NT2/D1 (cell line): ENCODE results near the gene CCDC47.
"Not testable (repeated sequence)": the region's sequence is repeated elsewhere in the genome, so short reads cannot be mapped to it uniquely, and the experiment has no call there.

Experiments
- DNase-seq: peaks from one replicate; pipeline ENCODE4 v3.0.0-alpha.2; 2011; ENCODE audit warnings: low read depth, low spot score
- H3K27me3 ChIP-seq: 2 replicates; pipeline ENCODE4 v1.6.0; 2011; ENCODE audit warnings: mild to moderate bottlenecking; ENCODE audit not compliant: insufficient read length, insufficient read depth
- H3K36me3 ChIP-seq: 2 replicates; pipeline ENCODE4 v1.6.1; 2011; ENCODE audit warnings: mild to moderate bottlenecking, low read length, mixed read lengths; ENCODE audit not compliant: insufficient read depth, insufficient read length
- H3K4me1 ChIP-seq: 2 replicates; pipeline ENCODE4 v1.5.1; 2011; ENCODE audit not compliant: insufficient read depth, insufficient read length
- H3K4me3 ChIP-seq: 2 replicates; pipeline ENCODE4 v1.5.1; 2011; ENCODE audit warnings: low read depth; ENCODE audit not compliant: insufficient read length
- H3K9ac ChIP-seq: 2 replicates; pipeline ENCODE4 v1.6.0; 2011; ENCODE audit warnings: low read depth; ENCODE audit not compliant: insufficient read length
- H3K9me3 ChIP-seq: 2 replicates; pipeline ENCODE4 v1.5.1; 2011; ENCODE audit warnings: mild to moderate bottlenecking, low read length; ENCODE audit not compliant: insufficient read depth
- SUZ12 ChIP-seq: IDR thresholded peaks from 2 replicates; pipeline ENCODE4 v1.6.1; 2011; ENCODE audit not compliant: insufficient read length, insufficient read depth; ENCODE audit errors: extremely low read depth
- YY1 ChIP-seq: IDR thresholded peaks from 2 replicates; pipeline ENCODE4 v1.6.1; 2011; ENCODE audit not compliant: insufficient read length, insufficient read depth
- ZNF274 ChIP-seq: IDR thresholded peaks from 2 replicates; pipeline ENCODE4 v1.6.1; 2011; ENCODE audit warnings: mild to moderate bottlenecking, low read depth, low read length

The CCDC47 gene

GRCh38 chr17:63751806-63752205 is 21.6 kb downstream of the CCDC47 start:
- no peaks in the 10 kb centered on the region for H3K9me3 ChIP-seq
- no peak for DNase-seq
- no peaks in the 10 kb centered on the region for H3K4me1 ChIP-seq
- TF ChIP-seq SUZ12 (no peak), YY1 (no peak), ZNF274 (no peak)
- no peak overlapping the region for H3K9ac ChIP-seq
- H3K4me3 ChIP-seq, result no peak overlapping the region
- peaks cover 84% of the 10 kb centered on the region for H3K36me3 ChIP-seq
- H3K27me3 ChIP-seq, result no peaks in the 10 kb centered on the region

- peaks cover 18% of the 10 kb centered on the region for H3K36me3 ChIP-seq
- peak; percentile 93 for DNase-seq
- TF ChIP-seq SUZ12 (no peak), YY1 (no peak), ZNF274 (no peak)
Measured at GRCh38 chr17:63741408-63742173, 31.8 kb downstream of the CCDC47 start, which contains the start of gene STRADA. STRADA (minus strand) TSS chr17:63741799; CDS start chr17:63728369, 13,430 bp downstream.

GRCh38 chr17:63741143-63741407 is 32.3 kb downstream of the CCDC47 start:
- no peak for DNase-seq
- Histone ChIP-seq H3K4me1 (no peaks in the 10 kb centered on the region), H3K9me3 (no peaks in the 10 kb centered on the region), H3K36me3 (peaks cover 13% of the 10 kb centered on the region), H3K27me3 (no peaks in the 10 kb centered on the region), H3K9ac (peak overlapping the region; percentile 97), H3K4me3 (peak overlapping the region; percentile 92)
- TF ChIP-seq SUZ12 (no peak), ZNF274 (no peak), YY1 (no peak)

More at GRCh38 chr17:63741408-63742173, 31.8 kb downstream of the CCDC47 start, which contains the start of gene STRADA:
- Histone ChIP-seq H3K27me3 (no peaks in the 10 kb centered on the region), H3K9ac (peak within 1 kb of the TSS; percentile 97), H3K4me1 (no peaks in the 10 kb centered on the region), H3K4me3 (peak within 1 kb of the TSS; percentile 92), H3K9me3 (no peaks in the 10 kb centered on the region)

- no peak for TF ChIP-seq YY1
- TF ChIP-seq SUZ12, result no peak
- no peak for TF ChIP-seq ZNF274
- no peaks in the 10 kb centered on the region for H3K4me1 ChIP-seq
- peak overlapping the region; percentile 92 for H3K4me3 ChIP-seq
- H3K36me3 ChIP-seq, result peaks cover 10% of the 10 kb centered on the region
- DNase-seq, result no peak
- peak overlapping the region; percentile 97 for H3K9ac ChIP-seq
- no peaks in the 10 kb centered on the region for H3K9me3 ChIP-seq
- no peaks in the 10 kb centered on the region for H3K27me3 ChIP-seq
Measured at GRCh38 chr17:63740464-63741142, 32.8 kb downstream of the CCDC47 start.

- peaks cover 9% of the 10 kb centered on the region for H3K36me3 ChIP-seq
- no peaks in the 10 kb centered on the region for H3K9me3 ChIP-seq
- H3K4me3 ChIP-seq, result no peak overlapping the region
- no peak overlapping the region for H3K9ac ChIP-seq
- H3K27me3 ChIP-seq, result no peaks in the 10 kb centered on the region
- TF ChIP-seq ZNF274 (no peak), SUZ12 (no peak), YY1 (no peak)
- H3K4me1 ChIP-seq, result no peaks in the 10 kb centered on the region
- no peak for DNase-seq
Measured at GRCh38 chr17:63735691-63736090, 37.7 kb downstream of the CCDC47 start.

- DNase-seq, result no peak
- no peaks in the 10 kb centered on the region for H3K4me1 ChIP-seq
- peaks cover 20% of the 10 kb centered on the region for H3K36me3 ChIP-seq
- H3K9me3 ChIP-seq, result no peaks in the 10 kb centered on the region
- no peak overlapping the region for H3K4me3 ChIP-seq
- no peaks in the 10 kb centered on the region for H3K27me3 ChIP-seq
- TF ChIP-seq YY1, result no peak
- TF ChIP-seq SUZ12, result no peak
- TF ChIP-seq ZNF274, result no peak
- no peak overlapping the region for H3K9ac ChIP-seq
Measured at GRCh38 chr17:63722403-63722802, 51.0 kb downstream of the CCDC47 start.

GRCh38 chr17:63720194-63720593 is 53.2 kb downstream of the CCDC47 start:
- H3K9me3 ChIP-seq, H3K9ac ChIP-seq, H3K4me3 ChIP-seq, H3K27me3 ChIP-seq, DNase-seq, H3K4me1 ChIP-seq: not testable (repeated sequence)
- peaks cover 18% of the 10 kb centered on the region for H3K36me3 ChIP-seq
